Left forelimb (tissue), 1 donor: Measurements from ENCODE around the gene TCERG1L.

Experiments
- DNase-seq: peaks from one replicate; pipeline ENCODE4 v3.0.0-alpha.2; 2018; ENCODE audit warnings: low spot score

Gene TCERG1L

GRCh38 chr10:131207584-131208532 is 103.7 kb downstream of the TCERG1L start:
- DNase-seq, result peak; percentile 42

GRCh38 chr10:131207176-131207575 is 104.3 kb downstream of the TCERG1L start:
- DNase-seq, result peak; percentile 40

- peak; percentile 57 for DNase-seq
These were observed 105.2 kb downstream of the TCERG1L start for GRCh38 chr10:131206111-131206995.

GRCh38 chr10:131205556-131205955 is 106.0 kb downstream of the TCERG1L start:
- peak; percentile 60 for DNase-seq

GRCh38 chr10:131204406-131205152 is 106.9 kb downstream of the TCERG1L start:
- peak; percentile 33 for DNase-seq

GRCh38 chr10:131203456-131204357 is 107.8 kb downstream of the TCERG1L start:
- peak; percentile 15 for DNase-seq

- DNase-seq, result no peak
These were observed 108.5 kb downstream of the TCERG1L start for GRCh38 chr10:131202990-131203389.

- peak; percentile 23 for DNase-seq
These were observed 109.6 kb downstream of the TCERG1L start for GRCh38 chr10:131201741-131202515.

- DNase-seq, result peak; percentile 48
These were observed 110.6 kb downstream of the TCERG1L start for GRCh38 chr10:131200856-131201470.

- DNase-seq, result peak; percentile 28
These were observed 111.9 kb downstream of the TCERG1L start for GRCh38 chr10:131199646-131200045.

GRCh38 chr10:131198843-131199242 is 112.7 kb downstream of the TCERG1L start:
- peak; percentile 28 for DNase-seq

- peak; percentile 23 for DNase-seq
These were observed 113.1 kb downstream of the TCERG1L start for GRCh38 chr10:131198401-131198800.

- DNase-seq, result peak; percentile 60
These were observed 115.2 kb downstream of the TCERG1L start for GRCh38 chr10:131196176-131196885.

- DNase-seq, result peak; percentile 56
These were observed 115.9 kb downstream of the TCERG1L start for GRCh38 chr10:131195558-131196159.

- DNase-seq, result peak; percentile 20
These were observed 116.4 kb downstream of the TCERG1L start for GRCh38 chr10:131195116-131195515.

- peak; percentile 17 for DNase-seq
These were observed 117.6 kb downstream of the TCERG1L start for GRCh38 chr10:131193923-131194322.

- DNase-seq, result no peak
These were observed 123.0 kb downstream of the TCERG1L start for GRCh38 chr10:131188494-131188893.

- no peak for DNase-seq
These were observed 123.6 kb downstream of the TCERG1L start for GRCh38 chr10:131187926-131188325.
